OCI-LY7 (cell line): Measurements from ENCODE around the gene SHROOM2. TPM values are rescaled to one million over a fixed set of nuclear protein-coding genes. Genes with fewer than 3 reads are reported as not detected.

ENCODE experiments used
- BruUV-seq: library from RNA; stranded (reverse); fragments of 400-500 nt; replicated peaks from 2 replicates; lab custom pipeline; 2021; lab: Mats Ljungman, UMichigan
- CTCF ChIA-PET: fragments of 300-600 bp; sonication (Branson Sonifier 250); formaldehyde crosslinking; loops from one replicate; lab custom pipeline; 2022; ENCODE audit warnings: antibody characterized with exemption; ENCODE audit not compliant: unreplicated experiment; lab: Charles Lee
- POLR2A ChIA-PET: fragments of 300-600 bp; sonication (Branson Sonifier 250); formaldehyde crosslinking; loops from one replicate; lab custom pipeline; 2022; ENCODE audit warnings: antibody characterized with exemption; lab: Charles Lee
- DNase-seq: peaks from one replicate; pipeline ENCODE4 v3.0.0-alpha.2; 2015; ENCODE audit warnings: low spot score
- H2AFZ ChIP-seq: fragments of 200-600 bp; sonication (generic), shearing (Covaris generic); 2 replicates; pipeline ENCODE4 v1.6.1; 2014; ENCODE audit warnings: mild to moderate bottlenecking, antibody characterized with exemption, low read length, moderate library complexity
- H3K27ac ChIP-seq: fragments of 200-600 bp; sonication (generic); 2 replicates; pipeline ENCODE4 v1.5.1; 2014; ENCODE audit warnings: mixed run types, low read depth, mild to moderate bottlenecking, moderate library complexity, low read length, inconsistent platforms; ENCODE audit not compliant: poor library complexity, severe bottlenecking
- H3K36me3 ChIP-seq: fragments of 200-600 bp; sonication (generic); 2 replicates; pipeline ENCODE4 v1.6.1; 2014; ENCODE audit warnings: mild to moderate bottlenecking, antibody characterized with exemption, low read length, moderate library complexity, mixed read lengths; ENCODE audit not compliant: insufficient read depth
- H3K4me1 ChIP-seq: fragments of 200-600 bp; sonication (generic); 2 replicates; pipeline ENCODE4 v1.5.1; 2014; ENCODE audit warnings: mild to moderate bottlenecking, low read length; ENCODE audit not compliant: insufficient read depth, poor library complexity, severe bottlenecking
- H3K4me2 ChIP-seq: fragments of 200-600 bp; sonication (generic); 2 replicates; pipeline ENCODE4 v1.6.1; 2014; ENCODE audit warnings: mild to moderate bottlenecking, low read length
- H3K4me3 ChIP-seq: fragments of 200-600 bp; sonication (generic); 2 replicates; pipeline ENCODE4 v1.5.1; 2014; ENCODE audit warnings: mild to moderate bottlenecking, low read depth, low read length; ENCODE audit not compliant: poor library complexity, severe bottlenecking
- H3K79me2 ChIP-seq: fragments of 200-600 bp; sonication (generic); 2 replicates; pipeline ENCODE4 v1.6.1; 2016; ENCODE audit warnings: low read depth, mild to moderate bottlenecking, low read length, moderate library complexity, mixed read lengths; ENCODE audit not compliant: insufficient read depth
- H3K9me2 ChIP-seq: fragments of 200-600 bp; sonication (generic); 2 replicates; pipeline ENCODE4 v1.6.1; 2016; ENCODE audit warnings: mild to moderate bottlenecking, low read length, mixed read lengths; ENCODE audit not compliant: insufficient read depth
- H3K9me3 ChIP-seq: fragments of 200-600 bp; sonication (generic); 2 replicates; pipeline ENCODE4 v1.6.1; 2014; ENCODE audit warnings: mild to moderate bottlenecking, mixed run types, low read length, mixed read lengths
- H4K20me1 ChIP-seq: fragments of 200-600 bp; sonication (generic); 2 replicates; pipeline ENCODE4 v1.6.1; 2014; ENCODE audit warnings: mild to moderate bottlenecking, antibody characterized with exemption, low read length, moderate library complexity, mixed read lengths; ENCODE audit not compliant: insufficient read depth
- CTCF ChIP-seq: fragments of 200-600 bp; sonication (generic); conservative IDR thresholded peaks from 2 replicates; pipeline ENCODE4 v1.5.1; 2014; ENCODE audit warnings: mild to moderate bottlenecking, antibody characterized with exemption, low read length, moderate library complexity, mixed read lengths
- EZH2phosphoT487 ChIP-seq: fragments of 200-600 bp; sonication (generic); IDR thresholded peaks from 2 replicates; pipeline ENCODE4 v1.6.1; 2018; ENCODE audit warnings: low read depth, borderline replicate concordance, mild to moderate bottlenecking, mixed run types, antibody characterized with exemption, low read length, moderate library complexity, mixed read lengths
- intact Hi-C: fragments of 100-400 bp; cut with micrococcal nuclease; formaldehyde crosslinking; loops from one replicate; pipeline ENCODE4 v1.10.0; 2022; ENCODE audit not compliant: unreplicated experiment
- total RNA-seq, 2 experiments: library from RNA; depleted of rRNA in 1 of 2; stranded (reverse); fragments of >200 nt in 1 of 2; shearing (Covaris generic) in 1 of 2; gene quantifications; 2 replicates each; pipeline ENCODE4 v1.2.3, GENCODE V29; 2014 to 2022

The SHROOM2 gene
- total RNA-seq, 2 experiments from 2014 or later, result not detected

GRCh38 chrX:9848718-9849479 is 62.7 kb downstream of the SHROOM2 start:
- CTCF ChIA-PET, result interaction anchor here (0.6 kb wide), 1 partner anchor 145 kb away, joined by 3 read pairs; no protein-coding TSS in a partner anchor
- POLR2A ChIA-PET, result no interaction called here
- H3K4me2 ChIP-seq, result no peak overlapping the region
- H3K9me2 ChIP-seq, result no peaks in the 10 kb centered on the region
- H3K4me3 ChIP-seq, result no peak overlapping the region
- H2AFZ ChIP-seq, result no peak overlapping the region
- no TSS peak for BruUV-seq
- H3K36me3 ChIP-seq, result no peaks in the 10 kb centered on the region
- H4K20me1 ChIP-seq, result no peaks in the 10 kb centered on the region
- TF ChIP-seq CTCF (no peak), EZH2phosphoT487 (no peak)
- intact Hi-C loops, result no loop called here
- H3K4me1 ChIP-seq, result no peaks in the 10 kb centered on the region
- H3K9me3 ChIP-seq, result no peaks in the 10 kb centered on the region
- no peaks in the 10 kb centered on the region for H3K79me2 ChIP-seq
- no peak for DNase-seq
- H3K27ac ChIP-seq, result no peak overlapping the region

GRCh38 chrX:9851890-9852289 is 65.7 kb downstream of the SHROOM2 start:
- Histone ChIP-seq H3K4me1 (no peaks in the 10 kb centered on the region), H3K4me2 (no peak overlapping the region), H3K4me3 (no peak overlapping the region), H3K9me3 (no peaks in the 10 kb centered on the region), H3K9me2 (no peaks in the 10 kb centered on the region), H3K27ac (no peak overlapping the region), H2AFZ (no peak overlapping the region), H3K79me2 (no peaks in the 10 kb centered on the region), H4K20me1 (no peaks in the 10 kb centered on the region), H3K36me3 (no peaks in the 10 kb centered on the region)
- DNase-seq, result no peak
- CTCF ChIA-PET, result no interaction called here
- no TSS peak for BruUV-seq
- POLR2A ChIA-PET, result interaction anchor here (0.6 kb wide), 1 partner anchor 76 kb away, joined by 3 read pairs; no protein-coding TSS in a partner anchor
- intact Hi-C loops, result no loop called here
- TF ChIP-seq EZH2phosphoT487 (no peak), CTCF (no peak)

DNA sequence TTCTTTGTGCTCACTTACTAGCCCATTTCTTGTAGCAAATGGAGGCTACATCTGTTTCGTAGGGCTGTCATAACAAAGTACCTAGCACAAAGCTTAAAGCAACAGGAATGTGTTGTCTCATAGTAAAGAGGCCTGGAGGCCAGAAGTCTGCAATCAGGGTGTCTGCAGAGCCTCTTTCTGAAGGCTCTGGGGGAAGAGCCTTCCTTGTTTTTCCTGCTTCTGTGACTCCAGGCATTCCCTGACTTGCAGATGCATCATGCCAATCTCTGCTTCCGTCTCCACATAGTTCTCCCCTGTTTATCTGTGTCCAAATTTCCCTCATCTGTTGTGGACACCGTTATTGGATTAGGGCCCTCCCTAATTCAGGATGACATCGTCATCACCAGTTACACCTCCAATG is 67.1 kb downstream of the SHROOM2 start:
- H3K4me2 ChIP-seq, result no peak overlapping the region
- ChIA-PET POLR2A (no interaction called here), CTCF (no interaction called here)
- no peaks in the 10 kb centered on the region for H3K79me2 ChIP-seq
- H3K4me3 ChIP-seq, result no peak overlapping the region
- no peaks in the 10 kb centered on the region for H3K36me3 ChIP-seq
- TF ChIP-seq EZH2phosphoT487 (no peak), CTCF (no peak)
- H4K20me1 ChIP-seq, result no peaks in the 10 kb centered on the region
- H3K9me2 ChIP-seq, result no peaks in the 10 kb centered on the region
- H3K9me3 ChIP-seq, result no peaks in the 10 kb centered on the region
- H3K4me1 ChIP-seq, result no peaks in the 10 kb centered on the region
- H2AFZ ChIP-seq, result no peak overlapping the region
- no peak overlapping the region for H3K27ac ChIP-seq
- intact Hi-C loops, result no loop called here
- no peak for DNase-seq
- BruUV-seq, result no TSS peak
